OCI-LY1 (cell line): ENCODE results near the gene PSD4.

Experiments
- H2AFZ ChIP-seq: fragments of 200-600 bp; sonication (generic), shearing (Covaris generic); 2 replicates; pipeline ENCODE4 v1.6.0; 2014; ENCODE audit warnings: antibody characterized with exemption, mild to moderate bottlenecking, low read length
- H3F3A ChIP-seq: fragments of 200-600 bp; sonication (generic), shearing (Covaris generic); 2 replicates; pipeline ENCODE4 v1.6.0; 2014; ENCODE audit warnings: mild to moderate bottlenecking, antibody characterized with exemption, low read length, moderate library complexity; ENCODE audit not compliant: insufficient read depth
- H3K27ac ChIP-seq: fragments of 200-600 bp; sonication (generic); 2 replicates; pipeline ENCODE4 v1.5.1; 2014; ENCODE audit warnings: low read length, mixed run types, mild to moderate bottlenecking, low read depth; ENCODE audit not compliant: poor library complexity, severe bottlenecking
- H3K27me3 ChIP-seq: fragments of 200-600 bp; sonication (generic); 2 replicates; pipeline ENCODE4 v1.6.0; 2014; ENCODE audit warnings: antibody characterized with exemption, mild to moderate bottlenecking, low read length, moderate library complexity; ENCODE audit not compliant: insufficient read depth
- H3K36me3 ChIP-seq: fragments of 200-600 bp; sonication (generic); 2 replicates; pipeline ENCODE4 v1.6.1; 2014; ENCODE audit warnings: mild to moderate bottlenecking, antibody characterized with exemption, low read length, moderate library complexity, mixed read lengths; ENCODE audit not compliant: insufficient read depth
- H3K4me1 ChIP-seq: fragments of 200-600 bp; sonication (generic); 2 replicates; pipeline ENCODE4 v1.5.1; 2014; ENCODE audit warnings: mild to moderate bottlenecking, low read length, moderate library complexity; ENCODE audit not compliant: insufficient read depth, severe bottlenecking
- H3K4me2 ChIP-seq: fragments of 200-600 bp; sonication (generic), shearing (Covaris generic); 2 replicates; pipeline ENCODE4 v1.6.1; 2014; ENCODE audit warnings: low read length
- H3K4me3 ChIP-seq: fragments of 200-600 bp; sonication (generic); 2 replicates; pipeline ENCODE4 v1.5.1; 2014; ENCODE audit warnings: low read length, low read depth, mild to moderate bottlenecking, mixed read lengths; ENCODE audit not compliant: poor library complexity, severe bottlenecking
- H3K79me2 ChIP-seq: fragments of 200-600 bp; shearing (Covaris generic); 2 replicates; pipeline ENCODE4 v1.6.1; 2016; ENCODE audit warnings: mixed run types, low read length, mixed read lengths; ENCODE audit not compliant: insufficient read depth
- H3K9ac ChIP-seq: fragments of 200-600 bp; sonication (generic), shearing (Covaris generic); 2 replicates; pipeline ENCODE4 v1.6.1; 2014; ENCODE audit warnings: mild to moderate bottlenecking, low read length, mixed read lengths
- H3K9me2 ChIP-seq: fragments of 200-600 bp; sonication (generic), shearing (Covaris generic); 2 replicates; pipeline ENCODE4 v1.6.1; 2014; ENCODE audit warnings: low read depth, mild to moderate bottlenecking, low read length, mixed read lengths
- H3K9me3 ChIP-seq: fragments of 200-600 bp; shearing (Covaris generic); 2 replicates; pipeline ENCODE4 v1.6.1; 2014; ENCODE audit warnings: low read length, mixed read lengths
- H4K20me1 ChIP-seq: fragments of 200-600 bp; sonication (generic), shearing (Covaris generic); 2 replicates; pipeline ENCODE4 v1.6.0; 2016; ENCODE audit warnings: mild to moderate bottlenecking, low read length; ENCODE audit not compliant: insufficient read depth
- EZH2 ChIP-seq: fragments of 200-600 bp; sonication (generic), shearing (Covaris generic); IDR thresholded peaks from 2 replicates; pipeline ENCODE4 v1.8.0; 2017; ENCODE audit warnings: borderline replicate concordance, mixed run types, mild to moderate bottlenecking, antibody characterized with exemption, low read length, moderate library complexity, mixed read lengths
- TF ChIP-seq, protein P1 (sequence below): fragments of 200-600 bp; sonication (generic), shearing (Covaris generic); IDR thresholded peaks from 2 replicates; pipeline ENCODE4 v1.5.1; 2017; ENCODE audit warnings: mild to moderate bottlenecking, antibody characterized with exemption, low read length, moderate library complexity, mixed read lengths

Gene PSD4

GRCh38 chr2:113240150-113240914 lies 66.6 kb downstream of the PSD4 start:
- Histone ChIP-seq H4K20me1 (no peaks in the 10 kb centered on the region), H3K9me3 (no peaks in the 10 kb centered on the region), H3F3A (no peaks in the 10 kb centered on the region), H3K27me3 (peaks cover 4% of the 10 kb centered on the region; the same call in 1 of the 2 replicates), H3K79me2 (no peaks in the 10 kb centered on the region), H3K4me2 (no peak overlapping the region), H3K9ac (no peak overlapping the region), H3K4me1 (no peaks in the 10 kb centered on the region), H3K4me3 (no peak overlapping the region), H3K36me3 (no peaks in the 10 kb centered on the region), H2AFZ (no peak overlapping the region), H3K9me2 (no peaks in the 10 kb centered on the region), H3K27ac (no peak overlapping the region)
- no peak for TF ChIP-seq EZH2
- TF ChIP-seq, protein P1, sequence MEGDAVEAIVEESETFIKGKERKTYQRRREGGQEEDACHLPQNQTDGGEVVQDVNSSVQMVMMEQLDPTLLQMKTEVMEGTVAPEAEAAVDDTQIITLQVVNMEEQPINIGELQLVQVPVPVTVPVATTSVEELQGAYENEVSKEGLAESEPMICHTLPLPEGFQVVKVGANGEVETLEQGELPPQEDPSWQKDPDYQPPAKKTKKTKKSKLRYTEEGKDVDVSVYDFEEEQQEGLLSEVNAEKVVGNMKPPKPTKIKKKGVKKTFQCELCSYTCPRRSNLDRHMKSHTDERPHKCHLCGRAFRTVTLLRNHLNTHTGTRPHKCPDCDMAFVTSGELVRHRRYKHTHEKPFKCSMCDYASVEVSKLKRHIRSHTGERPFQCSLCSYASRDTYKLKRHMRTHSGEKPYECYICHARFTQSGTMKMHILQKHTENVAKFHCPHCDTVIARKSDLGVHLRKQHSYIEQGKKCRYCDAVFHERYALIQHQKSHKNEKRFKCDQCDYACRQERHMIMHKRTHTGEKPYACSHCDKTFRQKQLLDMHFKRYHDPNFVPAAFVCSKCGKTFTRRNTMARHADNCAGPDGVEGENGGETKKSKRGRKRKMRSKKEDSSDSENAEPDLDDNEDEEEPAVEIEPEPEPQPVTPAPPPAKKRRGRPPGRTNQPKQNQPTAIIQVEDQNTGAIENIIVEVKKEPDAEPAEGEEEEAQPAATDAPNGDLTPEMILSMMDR = no peak

DNA sequence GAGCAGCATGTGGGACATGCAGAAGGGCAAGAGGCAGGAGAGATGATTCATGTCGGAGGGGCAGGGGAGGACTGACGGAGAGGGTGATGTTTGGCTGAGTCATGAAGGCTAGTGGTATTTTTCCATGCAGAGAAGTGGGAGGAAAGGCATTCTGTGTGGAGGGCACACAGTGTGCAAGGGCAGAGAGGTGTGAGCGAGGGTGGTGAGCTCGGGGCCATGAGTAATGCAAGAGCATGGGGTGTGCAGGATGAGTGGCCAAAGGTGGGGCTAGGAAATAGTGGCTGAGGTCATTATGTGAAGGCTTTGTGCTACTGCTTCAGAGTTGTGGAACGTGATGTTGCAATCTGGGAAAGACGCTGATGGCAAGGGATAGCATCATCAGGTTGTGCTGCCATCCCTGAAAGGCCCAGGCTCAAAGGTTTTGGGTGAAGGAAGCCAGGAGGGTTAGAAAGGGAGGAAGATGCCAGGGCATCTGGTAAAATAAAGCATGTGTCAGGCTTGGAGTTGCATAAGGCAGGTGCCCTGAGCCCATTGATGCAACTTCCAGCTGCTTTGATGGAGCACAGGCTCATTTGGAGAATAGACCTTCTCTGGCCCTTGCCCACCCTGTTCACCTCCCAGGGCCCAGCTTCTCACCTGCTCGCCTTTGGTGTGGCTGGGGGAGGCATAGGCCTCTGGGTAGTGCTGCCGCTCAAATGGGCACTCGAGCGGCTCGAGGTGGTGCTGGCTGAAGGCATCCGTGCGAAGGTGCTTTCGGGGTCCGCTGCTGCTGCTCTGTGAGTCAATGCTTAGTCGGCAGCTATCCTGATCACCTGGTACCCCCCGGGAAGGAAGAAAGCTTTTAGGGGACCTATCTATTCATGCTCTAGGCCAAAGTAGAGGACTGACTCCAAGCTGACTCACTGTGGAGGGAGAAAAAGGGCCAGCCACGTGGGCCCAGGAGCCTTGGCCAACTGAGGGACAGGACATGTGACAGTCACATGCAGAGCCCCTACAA lies 67.4 kb downstream of the PSD4 start:
- Histone ChIP-seq H3K4me2 (no peak overlapping the region), H3K4me1 (no peaks in the 10 kb centered on the region), H4K20me1 (no peaks in the 10 kb centered on the region), H3K9me2 (no peaks in the 10 kb centered on the region), H3K9me3 (no peaks in the 10 kb centered on the region), H3F3A (no peaks in the 10 kb centered on the region), H2AFZ (no peak overlapping the region), H3K27ac (no peak overlapping the region), H3K27me3 (peaks cover 4% of the 10 kb centered on the region; the same call in 1 of the 2 replicates), H3K9ac (no peak overlapping the region), H3K36me3 (no peaks in the 10 kb centered on the region), H3K79me2 (no peaks in the 10 kb centered on the region), H3K4me3 (no peak overlapping the region)
- TF ChIP-seq, protein P1 = no peak
- no peak for TF ChIP-seq EZH2

DNA sequence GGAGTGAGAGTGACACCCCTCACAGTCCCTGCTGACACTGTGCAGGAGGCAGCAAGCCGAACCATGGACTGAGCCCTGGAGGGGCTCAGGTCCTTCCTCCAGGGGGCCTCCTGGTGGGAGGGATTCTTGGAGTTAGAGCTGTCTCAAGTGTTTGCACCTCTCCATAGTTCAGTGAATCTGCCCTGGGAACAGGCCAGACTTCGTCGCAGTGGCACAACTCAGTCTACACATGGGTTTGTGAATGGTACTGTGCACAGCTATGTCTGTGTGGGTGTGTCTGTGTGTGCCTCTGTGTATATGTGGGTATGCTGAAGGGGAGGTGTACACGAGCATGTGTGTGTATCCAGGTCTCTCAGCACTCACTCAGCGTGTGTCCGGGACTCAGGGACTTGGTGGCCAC lies 68.6 kb downstream of the PSD4 start:
- H3K27me3 ChIP-seq = peaks cover 4% of the 10 kb centered on the region; the same call in 1 of the 2 replicates
- H3K4me3 ChIP-seq = no peak overlapping the region
- no peaks in the 10 kb centered on the region for H4K20me1 ChIP-seq
- no peak overlapping the region for H3K9ac ChIP-seq
- H3K27ac ChIP-seq = no peak overlapping the region
- H3K4me2 ChIP-seq = no peak overlapping the region
- TF ChIP-seq EZH2 = no peak
- TF ChIP-seq, protein P1 = no peak
- no peaks in the 10 kb centered on the region for H3K79me2 ChIP-seq
- no peaks in the 10 kb centered on the region for H3K36me3 ChIP-seq
- no peaks in the 10 kb centered on the region for H3K9me2 ChIP-seq
- no peaks in the 10 kb centered on the region for H3K4me1 ChIP-seq
- H3F3A ChIP-seq = no peaks in the 10 kb centered on the region
- no peak overlapping the region for H2AFZ ChIP-seq
- no peaks in the 10 kb centered on the region for H3K9me3 ChIP-seq
